Stomach (tissue), 9 donors: ENCODE results near the gene CDCP2. TPM values are rescaled to one million over a fixed set of nuclear protein-coding genes. Genes with fewer than 3 reads are reported as not detected.

Experiments used
- DNase-seq, 2 donors: peaks; one replicate each; pipeline versions ENCODE4 v3.0.0 to v3.0.0-alpha.2; 2013 to 2019
- H3K27ac ChIP-seq, 5 donors: fragments of 200-600 bp in 4 of 5; sonication (generic) in 4 of 5; one replicate each; pipeline ENCODE4 v1.5.1; 2013 to 2019; ENCODE audit warnings: mild to moderate bottlenecking in 1 of 5, moderate library complexity in 1 of 5
- H3K27me3 ChIP-seq, 3 donors: fragments of 200-600 bp; sonication (generic); one replicate each; pipeline ENCODE4 v1.5.1; 2017 to 2019; ENCODE audit warnings: mixed run types in 1 of 3
- H3K36me3 ChIP-seq, 4 donors: fragments of 200-600 bp; sonication (generic); 1 replicate in 3 of 4; 2 replicates in 1 of 4; pipeline ENCODE4 v1.5.1; 2016 to 2019
- H3K4me1 ChIP-seq, 4 donors: fragments of 200-600 bp; sonication (generic); one replicate each; pipeline ENCODE4 v1.5.1; 2016 to 2019
- H3K4me3 ChIP-seq, 4 donors: fragments of 200-600 bp; sonication (generic) in 3 of 4; one replicate each; pipeline ENCODE4 v1.5.1; 2016 to 2019; ENCODE audit warnings: mild to moderate bottlenecking in 1 of 4
- H3K9me3 ChIP-seq, 4 donors: fragments of 200-600 bp; sonication (generic); one replicate each; pipeline ENCODE4 v1.5.1; 2016 to 2019
- CTCF ChIP-seq, 7 experiments: fragments of 450-650 bp in 4 of 7; fragments of 200-600 bp in 3 of 7; sonication (generic) in 3 of 7; IDR thresholded peaks; one replicate each; pipeline ENCODE4 v1.5.1; 2016 to 2019; ENCODE audit warnings: antibody characterized with exemption in 7 of 7, control low read depth in 2 of 7, mild to moderate bottlenecking in 1 of 7
- EP300 ChIP-seq: sonication (generic); formaldehyde crosslinking; IDR thresholded peaks from one replicate; pipeline ENCODE4 v1.6.1; 2017; ENCODE audit warnings: antibody characterized with exemption
- POLR2A ChIP-seq, 4 donors: fragments of 450-650 bp; IDR thresholded peaks; one replicate each; pipeline ENCODE4 v1.6.1; 2016; ENCODE audit warnings: antibody characterized with exemption in 4 of 4, control low read depth in 2 of 4, mild to moderate bottlenecking in 1 of 4, moderate library complexity in 1 of 4
- POLR2AphosphoS5 ChIP-seq, 3 donors: sonication (generic); formaldehyde crosslinking; IDR thresholded peaks; one replicate each; pipeline ENCODE4 v1.6.1; 2016; ENCODE audit warnings: antibody characterized with exemption in 3 of 3
- WGBS, 5 donors: extraction: QIAGEN DNeasy Blood & Tissue Kit in 3 of 5; methylation state at CpG; one replicate each; pipeline versions ENCODE4 v1.1.5 to v1.1.7; 2013 to 2018; 5-methylcytosine and 5-hydroxymethylcytosine counted together
- intact Hi-C: fragments of 100-400 bp; cut with DNase I; formaldehyde crosslinking; loops from one replicate; pipeline ENCODE4 v1.15.1; 2023; ENCODE audit warnings: low total_unique reads
- polyA plus RNA-seq, 3 donors: library from polyadenylated mRNA; stranded (reverse); fragments of 200-250 nt; gene quantifications; one replicate each; pipeline ENCODE4 v1.2.3, GENCODE V29; 2013
- total RNA-seq, 5 donors: library from RNA; depleted of rRNA; stranded (reverse); fragments of >200 nt; gene quantifications; one replicate each; pipeline versions ENCODE4 v1.1.0 to v1.2.3, GENCODE V29; 2014 to 2016
- donor health status: healthy with polysubstance abuse.
- donor health status: Bipolar disorder and iron deficiency.
- donor health status: healthy.

The CDCP2 gene
- total and polyA plus RNA-seq, 8 donors, result 0.18 to 0.58 TPM; not detected in 6

GRCh38 chr1:54160351-54160750 is 7.6 kb upstream of the CDCP2 start:
- TF ChIP-seq EP300 (no peak), CTCF (IDR thresholded peaks at IDR 0.05) (no peak), POLR2AphosphoS5 (IDR thresholded peaks at IDR 0.05) (no peak), POLR2A (IDR thresholded peaks at IDR 0.05) (no peak)
- DNase-seq, result no peak
- no peak overlapping the region for H3K4me3 ChIP-seq
- no peaks in the 10 kb centered on the region for H3K27me3 ChIP-seq
- H3K9me3 ChIP-seq, result no peaks in the 10 kb centered on the region
- no peaks in the 10 kb centered on the region for H3K4me1 ChIP-seq
- no peaks in the 10 kb centered on the region for H3K36me3 ChIP-seq
- H3K27ac ChIP-seq, result no peak overlapping the region
- intact Hi-C loops, result no loop called here
- WGBS, 5 donors, result 59 to 75% (median 69%) methylated on average over 3 of the region's 3 CpGs

GRCh38 chr1:54159733-54160316 is 7.0 kb upstream of the CDCP2 start:
- intact Hi-C loops, result no loop called here
- no peaks in the 10 kb centered on the region for H3K9me3 ChIP-seq
- DNase-seq, result no peak
- TF ChIP-seq POLR2A (IDR thresholded peaks at IDR 0.05), result no peak
- no peak for TF ChIP-seq POLR2AphosphoS5 (IDR thresholded peaks at IDR 0.05)
- TF ChIP-seq EP300, result no peak
- TF ChIP-seq CTCF (IDR thresholded peaks at IDR 0.05), result no peak
- no peaks in the 10 kb centered on the region for H3K4me1 ChIP-seq
- 42 to 58% (median 54%) methylated on average over 4 of the region's 4 CpGs for WGBS, 5 donors
- H3K36me3 ChIP-seq, result no peaks in the 10 kb centered on the region
- no peaks in the 10 kb centered on the region for H3K27me3 ChIP-seq
- no peak overlapping the region for H3K27ac ChIP-seq
- H3K4me3 ChIP-seq, result no peak overlapping the region

DNA sequence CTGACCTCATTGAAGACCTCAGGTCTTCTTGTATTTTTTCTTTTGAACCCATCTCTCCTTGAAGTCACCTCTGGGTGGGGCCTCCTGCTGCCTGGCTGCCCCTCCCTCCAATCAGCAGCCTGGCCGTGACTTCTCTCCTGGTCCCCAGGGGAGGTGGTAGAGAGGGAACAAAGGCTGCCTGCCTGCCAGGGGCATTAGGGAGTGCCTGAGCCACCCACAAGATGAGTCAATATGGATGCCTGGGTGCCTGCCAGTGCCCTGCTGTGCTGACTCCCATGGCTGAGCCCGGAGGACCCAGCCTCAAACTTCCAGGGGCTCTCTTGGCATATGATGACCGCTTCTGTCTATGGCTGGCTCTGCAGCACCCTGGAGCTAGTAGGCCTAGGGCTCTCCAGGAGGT is 5.3 kb upstream of the CDCP2 start:
- Histone ChIP-seq H3K4me1 (peaks cover 7 to 9% (median 8%) of the 10 kb centered on the region in 4 donors), H3K27me3 (no peaks in the 10 kb centered on the region), H3K27ac (no peak overlapping the region), H3K4me3 (no peak overlapping the region), H3K36me3 (no peaks in the 10 kb centered on the region), H3K9me3 (no peaks in the 10 kb centered on the region)
- intact Hi-C loops, result no loop called here
- WGBS, 5 donors, result 65 to 77% (median 73%) methylated on average over 1 to 3 of the region's 3 CpGs
- DNase-seq, result peak in 1 of 2 donors; percentile 44
- TF ChIP-seq POLR2A (IDR thresholded peaks at IDR 0.05), result no peak
- TF ChIP-seq CTCF (IDR thresholded peaks at IDR 0.05), result no peak
- no peak for TF ChIP-seq EP300
- TF ChIP-seq POLR2AphosphoS5 (IDR thresholded peaks at IDR 0.05), result no peak

DNA sequence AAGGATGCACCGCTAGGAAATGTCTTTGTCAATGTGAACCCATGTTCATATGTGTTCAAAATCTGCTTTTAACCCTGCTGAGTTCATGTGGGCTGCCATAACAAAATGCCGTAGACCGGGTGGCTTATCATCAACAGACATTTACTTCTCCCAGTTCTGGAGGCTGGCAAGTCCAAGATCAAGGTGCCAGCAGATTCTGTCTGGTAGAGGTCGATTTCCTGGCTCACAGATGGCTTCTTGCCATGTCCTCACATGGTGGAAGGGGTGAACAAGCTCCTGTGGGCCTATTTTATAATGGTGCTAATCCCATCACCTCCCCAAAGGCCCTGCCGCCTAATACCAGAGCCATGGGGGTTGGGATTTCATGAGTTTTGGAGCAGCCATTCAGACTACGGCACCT is 4.6 kb upstream of the CDCP2 start:
- no peak overlapping the region for H3K4me3 ChIP-seq
- H3K27me3 ChIP-seq, result no peaks in the 10 kb centered on the region
- intact Hi-C loops, result no loop called here
- H3K9me3 ChIP-seq, result no peaks in the 10 kb centered on the region
- TF ChIP-seq CTCF (IDR thresholded peaks at IDR 0.05) (no peak), POLR2AphosphoS5 (IDR thresholded peaks at IDR 0.05) (no peak), EP300 (no peak), POLR2A (IDR thresholded peaks at IDR 0.05) (no peak)
- no peaks in the 10 kb centered on the region for H3K36me3 ChIP-seq
- H3K27ac ChIP-seq, result no peak overlapping the region
- H3K4me1 ChIP-seq, result peaks cover 7 to 9% (median 8%) of the 10 kb centered on the region in 4 donors
- 84 to 91% (median 88%) methylated on average over 6 of the region's 6 CpGs for WGBS, 5 donors
- no peak for DNase-seq
